Osteoblast (primary cell): ENCODE measurements around the gene CDH4. TPM values are rescaled to one million over a fixed set of nuclear protein-coding genes. Genes with fewer than 3 reads are reported as not detected.

Experiments
- DNase-seq: peaks from one replicate; pipeline ENCODE4 v3.0.0; 2011; ENCODE audit warnings: low spot score, mixed read lengths; ENCODE audit not compliant: insufficient read length; ENCODE audit errors: missing footprints
- H2AFZ ChIP-seq: 2 replicates; pipeline ENCODE4 v1.6.0; 2011; ENCODE audit warnings: mild to moderate bottlenecking, low read length
- H3K27ac ChIP-seq: 2 replicates; pipeline ENCODE4 v1.5.1; 2011; ENCODE audit warnings: mild to moderate bottlenecking, low read depth, low read length, moderate library complexity
- H3K27me3 ChIP-seq: 2 replicates; pipeline ENCODE4 v1.6.0; 2012; ENCODE audit warnings: mild to moderate bottlenecking, control low read depth, inconsistent platforms, low read length, moderate library complexity; ENCODE audit not compliant: insufficient read depth
- H3K36me3 ChIP-seq: 2 replicates; pipeline ENCODE4 v1.5.1; 2011; ENCODE audit warnings: mild to moderate bottlenecking, low read length, control low read depth, moderate library complexity; ENCODE audit not compliant: insufficient read depth
- H3K4me1 ChIP-seq: 2 replicates; pipeline ENCODE4 v1.5.1; 2011; ENCODE audit warnings: mild to moderate bottlenecking, low read length, control low read depth, moderate library complexity; ENCODE audit not compliant: insufficient read depth
- H3K4me2 ChIP-seq: 2 replicates; pipeline ENCODE4 v1.6.0; 2011; ENCODE audit warnings: mild to moderate bottlenecking, low read length; ENCODE audit not compliant: insufficient read depth
- H3K4me3 ChIP-seq: fragments of 200-600 bp; sonication (generic); 3 replicates; pipeline ENCODE4 v1.5.1; 2012; ENCODE audit warnings: mild to moderate bottlenecking, low read length, inconsistent platforms; ENCODE audit not compliant: insufficient read depth
- H3K79me2 ChIP-seq: 2 replicates; pipeline ENCODE4 v1.6.0; 2012; ENCODE audit warnings: mild to moderate bottlenecking, low read length, control low read depth, inconsistent platforms; ENCODE audit not compliant: insufficient read depth
- H3K9me3 ChIP-seq: 2 replicates; pipeline ENCODE4 v1.5.1; 2011; ENCODE audit warnings: low read depth, low read length, control low read depth
- H4K20me1 ChIP-seq: 2 replicates; pipeline ENCODE4 v1.6.0; 2012; ENCODE audit warnings: mild to moderate bottlenecking, low read length, control low read depth; ENCODE audit not compliant: insufficient read depth
- CTCF ChIP-seq: IDR thresholded peaks from 2 replicates; pipeline ENCODE4 v1.5.1; 2011; ENCODE audit warnings: mild to moderate bottlenecking, low read depth, low read length, moderate library complexity; ENCODE audit errors: extremely low read depth
- total RNA-seq: library from RNA; depleted of rRNA; stranded (reverse); fragments of >200 nt; gene quantifications from 2 replicates; pipeline ENCODE4 v1.2.3, GENCODE V29; 2012

Gene CDH4
- total RNA-seq, 1 donor = 1.1 TPM

- no peaks in the 10 kb centered on the region for H3K4me1 ChIP-seq
- peaks cover 6% of the 10 kb centered on the region for H3K36me3 ChIP-seq
- H3K4me3 ChIP-seq = no peak overlapping the region
- H3K4me2 ChIP-seq = no peak overlapping the region
- no peaks in the 10 kb centered on the region for H3K79me2 ChIP-seq
- H3K27ac ChIP-seq = no peak overlapping the region
- no peak for DNase-seq
- no peak overlapping the region for H2AFZ ChIP-seq
- TF ChIP-seq CTCF = no peak
- no peaks in the 10 kb centered on the region for H3K9me3 ChIP-seq
- H4K20me1 ChIP-seq = peaks cover 6% of the 10 kb centered on the region
- H3K27me3 ChIP-seq = no peaks in the 10 kb centered on the region
Measured at GRCh38 chr20:61977419-61977786, 725.3 kb downstream of the CDH4 start.

GRCh38 chr20:61978491-61978890 lies 726.4 kb downstream of the CDH4 start:
- Histone ChIP-seq H3K79me2 (no peaks in the 10 kb centered on the region), H3K36me3 (peaks cover 6% of the 10 kb centered on the region), H3K9me3 (no peaks in the 10 kb centered on the region), H3K4me1 (no peaks in the 10 kb centered on the region), H3K4me3 (no peak overlapping the region), H2AFZ (no peak overlapping the region), H3K4me2 (no peak overlapping the region), H3K27ac (no peak overlapping the region), H3K27me3 (no peaks in the 10 kb centered on the region), H4K20me1 (peaks cover 6% of the 10 kb centered on the region)
- no peak for TF ChIP-seq CTCF
- no peak for DNase-seq

GRCh38 chr20:61979090-61979489 lies 727.0 kb downstream of the CDH4 start:
- Histone ChIP-seq H3K79me2 (no peaks in the 10 kb centered on the region), H3K9me3 (no peaks in the 10 kb centered on the region), H4K20me1 (peaks cover 6% of the 10 kb centered on the region), H3K4me2 (no peak overlapping the region), H3K36me3 (peaks cover 6% of the 10 kb centered on the region), H2AFZ (no peak overlapping the region), H3K4me1 (no peaks in the 10 kb centered on the region), H3K27ac (no peak overlapping the region), H3K4me3 (no peak overlapping the region), H3K27me3 (no peaks in the 10 kb centered on the region)
- peak; percentile 68 for DNase-seq
- TF ChIP-seq CTCF = no peak

- no peaks in the 10 kb centered on the region for H3K79me2 ChIP-seq
- H3K4me1 ChIP-seq = no peaks in the 10 kb centered on the region
- H3K36me3 ChIP-seq = peaks cover 3% of the 10 kb centered on the region
- H3K27ac ChIP-seq = no peak overlapping the region
- no peak for TF ChIP-seq CTCF
- H2AFZ ChIP-seq = no peak overlapping the region
- DNase-seq = peak; percentile 60
- H3K9me3 ChIP-seq = no peaks in the 10 kb centered on the region
- no peak overlapping the region for H3K4me2 ChIP-seq
- H4K20me1 ChIP-seq = peaks cover 6% of the 10 kb centered on the region
- no peaks in the 10 kb centered on the region for H3K27me3 ChIP-seq
- no peak overlapping the region for H3K4me3 ChIP-seq
Measured at GRCh38 chr20:61979701-61980635, 727.9 kb downstream of the CDH4 start.
